Stimulated activated CD8-positive, alpha-beta memory T cell treated with anti-CD3 and anti-CD28 coated beads, Interleukin-12 subunit alpha, Interleukin-12 subunit beta, amount 100 ng/mL, for 1 hour (primary cell): Measurements from ENCODE around the gene LDAH.

ENCODE experiments used
- DNase-seq: peaks from one replicate; pipeline ENCODE4 v3.0.0-alpha.2; 2020; ENCODE audit warnings: low read depth

The LDAH gene

GRCh38 chr2:20652141-20652540 is 170.8 kb downstream of the LDAH start:
- no peak for DNase-seq

- DNase-seq = no peak
Observed at GRCh38 chr2:20651731-20652099, 171.2 kb downstream of the LDAH start.

DNA sequence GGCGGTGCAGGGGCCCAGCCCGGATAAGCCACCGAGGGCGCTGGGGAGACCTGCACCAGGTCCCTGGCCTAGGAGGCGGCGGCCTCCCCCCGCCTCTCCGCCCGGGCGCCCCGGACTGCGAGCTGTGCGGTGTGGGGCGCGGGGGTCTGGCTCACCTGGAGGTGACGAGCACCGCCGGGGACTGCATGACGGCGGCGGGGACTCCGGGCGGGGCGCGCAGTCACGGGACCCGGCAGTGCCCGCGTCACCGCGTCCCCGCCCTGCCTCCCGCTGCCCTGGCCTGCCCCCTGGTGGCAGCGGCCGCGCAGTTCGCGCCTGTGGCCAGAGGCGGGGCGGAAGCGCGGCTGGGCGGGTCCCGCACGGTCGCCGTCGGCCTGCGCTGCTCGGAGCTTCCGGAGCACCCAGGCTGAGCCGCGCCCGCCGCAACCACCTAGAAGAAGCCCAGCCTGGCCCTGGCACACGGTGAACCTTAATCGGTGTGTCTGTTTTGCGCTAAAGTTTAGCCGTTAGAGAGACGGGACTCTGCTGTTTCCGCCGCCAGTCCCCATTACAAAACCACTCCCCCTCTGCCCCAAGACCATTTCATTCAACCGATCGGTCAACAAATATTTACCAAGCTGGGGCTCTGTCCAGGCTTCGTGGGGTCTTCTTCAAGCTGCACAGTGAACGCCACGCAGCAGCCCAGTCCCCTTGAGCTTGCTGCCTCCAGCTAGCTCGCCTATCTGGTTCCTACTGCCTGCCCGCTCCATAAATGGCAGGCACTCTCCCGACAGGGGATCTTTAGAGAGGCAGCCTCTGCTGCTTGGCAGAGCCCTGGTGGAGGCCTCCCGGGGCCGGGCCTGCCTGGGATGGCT is 171.8 kb downstream of the LDAH start, which contains the start of gene HS1BP3:
TSS of gene HS1BP3 (minus strand) at position 222 of the 854 bp plus-strand sequence. CDS start at position 187, 35 bp downstream.
- peak; percentile 75 for DNase-seq

GRCh38 chr2:20650393-20650876 is 172.5 kb downstream of the LDAH start:
- DNase-seq = no peak

DNA sequence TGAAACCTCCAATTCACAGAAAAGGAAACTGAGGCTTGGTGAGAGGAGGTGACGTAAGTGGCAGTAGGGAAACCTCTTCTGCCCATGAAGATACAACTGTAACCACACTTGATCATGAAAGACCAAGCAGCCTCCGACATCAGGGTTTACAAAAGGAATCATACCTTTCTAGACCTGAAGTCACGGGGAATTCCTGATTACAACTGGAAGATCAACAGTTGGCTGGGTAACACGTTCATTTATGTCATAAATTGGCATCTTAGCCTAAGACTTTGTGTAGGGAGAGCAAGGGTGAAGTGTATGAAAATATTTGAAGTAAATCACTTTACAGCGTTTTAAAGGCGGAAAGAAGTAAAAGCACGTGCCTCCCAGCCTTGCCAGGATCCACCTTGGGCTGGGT is 172.9 kb downstream of the LDAH start:
- DNase-seq = no peak

GRCh38 chr2:20649576-20649975 is 173.3 kb downstream of the LDAH start:
- DNase-seq = no peak

GRCh38 chr2:20648831-20649230 is 174.1 kb downstream of the LDAH start:
- DNase-seq = no peak

DNA sequence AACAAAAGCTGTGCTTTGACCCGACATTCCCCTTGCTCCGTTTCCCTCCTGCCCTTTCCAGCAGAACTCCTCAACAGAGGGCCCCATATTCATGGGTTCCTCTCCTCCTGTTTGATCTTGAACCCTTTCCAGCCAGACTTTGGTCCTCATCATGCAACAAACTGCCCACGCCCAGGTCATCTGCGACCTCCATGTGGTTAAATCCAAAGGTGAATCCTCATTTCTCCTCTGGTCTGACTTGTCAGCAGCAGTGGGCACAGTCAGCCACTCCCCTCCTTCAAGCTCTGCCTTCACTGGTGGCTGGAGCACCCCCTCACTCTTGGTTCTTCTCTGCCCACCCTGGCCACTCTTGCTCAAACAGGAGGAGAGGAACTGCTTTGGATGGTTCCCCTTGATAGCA is 174.7 kb downstream of the LDAH start:
- DNase-seq = no peak

GRCh38 chr2:20647738-20648137 is 175.2 kb downstream of the LDAH start:
- no peak for DNase-seq

DNA sequence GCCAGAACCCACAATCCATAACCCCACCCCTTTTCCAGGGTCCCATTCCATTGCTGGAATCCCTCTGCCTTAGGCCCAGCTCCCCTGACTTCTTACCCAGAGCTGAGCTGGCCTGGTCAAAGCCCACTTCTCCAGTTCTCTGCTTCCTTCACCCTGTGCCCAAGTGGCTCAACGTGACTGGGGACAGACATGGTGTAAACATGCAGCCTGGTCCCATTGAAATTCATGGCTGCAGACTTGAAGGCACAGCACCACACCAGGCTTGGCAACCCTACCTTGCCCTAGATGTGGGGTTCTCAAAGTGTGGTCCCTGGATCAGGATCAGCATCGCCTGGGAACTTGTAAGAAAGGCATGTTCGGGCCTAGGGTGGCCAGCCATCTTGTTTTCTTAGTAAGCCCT is 175.7 kb downstream of the LDAH start:
- DNase-seq = no peak

- no peak for DNase-seq
Observed at GRCh38 chr2:20646446-20646845, 176.5 kb downstream of the LDAH start.

GRCh38 chr2:20645761-20646160 is 177.1 kb downstream of the LDAH start:
- no peak for DNase-seq

DNA sequence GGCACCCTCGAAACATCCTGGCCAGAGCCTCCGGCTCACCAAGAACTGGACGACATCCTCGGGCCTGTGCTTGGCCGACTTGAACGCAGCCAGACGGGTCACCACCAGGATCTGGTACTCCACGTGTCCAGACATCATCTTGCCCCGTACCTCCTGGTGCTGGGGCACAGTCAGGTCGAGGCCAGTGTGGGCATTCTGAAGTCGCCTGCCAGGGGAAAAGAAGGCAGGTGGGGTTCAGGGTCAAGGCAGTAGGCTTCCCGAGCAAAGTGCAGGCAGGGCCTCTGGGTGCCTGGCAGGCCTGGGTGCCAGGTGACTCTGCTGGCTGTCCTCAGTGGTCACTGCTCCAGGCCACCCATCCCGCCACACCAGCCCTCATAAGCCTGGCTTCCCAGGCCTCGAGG is 177.6 kb downstream of the LDAH start:
- no peak for DNase-seq

- no peak for DNase-seq
Observed at GRCh38 chr2:20643826-20644225, 179.1 kb downstream of the LDAH start.

GRCh38 chr2:20643060-20643459 is 179.8 kb downstream of the LDAH start:
- no peak for DNase-seq

DNA sequence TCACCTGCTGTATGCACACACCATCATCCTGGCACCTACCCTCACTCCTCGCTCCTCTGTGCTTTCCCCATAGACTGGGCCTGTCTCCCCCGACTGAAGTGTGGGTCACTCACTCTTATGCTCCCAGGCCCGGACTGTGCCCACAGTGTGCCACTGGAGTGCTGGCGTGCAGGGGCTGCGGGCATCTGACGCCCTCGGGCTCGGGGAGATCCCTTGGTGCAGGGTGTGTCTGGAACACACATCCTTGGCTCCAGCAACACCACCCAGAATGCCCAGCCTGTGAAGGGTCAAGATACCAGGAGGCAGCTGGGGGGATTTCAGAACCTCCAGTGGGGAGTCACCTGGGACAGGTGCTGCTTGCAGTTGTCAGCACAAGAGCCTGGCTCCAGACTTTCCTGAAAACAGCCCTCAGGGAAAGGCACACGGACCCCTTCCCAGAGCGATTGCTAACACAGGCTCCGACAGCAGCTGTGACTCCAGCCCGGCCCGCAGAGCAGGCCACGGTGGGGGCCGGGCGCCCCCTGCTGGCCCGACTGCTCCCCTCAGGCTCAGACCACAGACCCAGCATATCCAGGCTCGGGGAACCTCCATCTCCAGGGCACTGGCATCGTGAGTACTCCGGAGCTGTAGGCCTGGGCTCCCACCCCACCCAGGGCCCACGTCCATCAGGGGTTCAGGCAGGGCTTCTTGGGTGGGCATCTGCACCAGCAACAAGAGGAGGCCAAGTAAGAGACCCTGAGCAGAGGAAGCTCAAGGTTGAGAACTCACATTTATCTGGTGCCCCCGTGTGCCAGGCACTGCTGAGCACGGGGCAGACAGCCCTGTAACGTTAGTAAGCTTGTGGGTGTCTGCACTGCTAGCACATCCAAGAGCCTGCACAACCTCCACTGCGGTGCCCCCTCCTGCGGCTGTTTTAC is 180.6 kb downstream of the LDAH start:
- DNase-seq = peak; percentile 54

DNA sequence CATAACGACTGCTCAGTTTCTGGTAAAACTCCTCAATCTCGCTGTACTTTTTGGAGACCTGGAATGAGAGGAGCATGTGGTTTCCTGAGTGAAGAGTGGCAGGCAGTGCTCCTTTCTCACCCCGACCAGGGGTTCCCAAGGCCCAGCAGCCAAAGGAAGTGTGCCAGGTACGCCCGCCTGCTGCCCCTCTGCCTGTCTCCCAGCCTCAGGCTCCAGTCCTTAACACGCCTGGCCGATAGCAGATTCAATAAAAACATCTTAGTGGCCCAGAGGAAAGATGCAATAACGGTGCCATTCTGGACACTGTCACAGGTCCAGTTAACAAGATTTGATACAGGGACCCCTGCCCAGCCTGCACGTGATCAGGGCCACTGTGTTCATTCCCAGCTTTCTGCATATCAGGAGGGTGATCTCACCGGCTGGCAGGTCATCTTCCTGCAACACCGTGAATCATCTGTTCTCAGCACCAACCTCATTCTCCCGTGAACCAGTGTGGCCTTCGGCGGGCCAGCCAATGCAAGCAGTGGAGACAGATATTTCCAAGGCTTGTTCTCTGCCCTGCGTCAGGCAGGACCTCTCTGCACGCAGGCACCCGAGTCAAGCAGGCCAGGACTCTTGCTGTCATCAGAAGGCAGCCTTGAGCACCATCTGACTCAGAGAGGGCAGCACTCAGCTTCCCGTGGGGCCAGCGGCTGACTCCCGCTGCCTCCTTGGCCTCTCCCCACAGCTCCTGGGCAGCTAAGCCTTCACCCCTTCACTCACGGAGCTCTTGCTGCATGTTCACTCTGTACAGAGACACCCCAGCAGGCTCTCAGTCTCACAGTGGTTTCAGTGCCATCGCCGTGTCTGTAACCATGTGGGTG is 181.5 kb downstream of the LDAH start:
- no peak for DNase-seq

DNA sequence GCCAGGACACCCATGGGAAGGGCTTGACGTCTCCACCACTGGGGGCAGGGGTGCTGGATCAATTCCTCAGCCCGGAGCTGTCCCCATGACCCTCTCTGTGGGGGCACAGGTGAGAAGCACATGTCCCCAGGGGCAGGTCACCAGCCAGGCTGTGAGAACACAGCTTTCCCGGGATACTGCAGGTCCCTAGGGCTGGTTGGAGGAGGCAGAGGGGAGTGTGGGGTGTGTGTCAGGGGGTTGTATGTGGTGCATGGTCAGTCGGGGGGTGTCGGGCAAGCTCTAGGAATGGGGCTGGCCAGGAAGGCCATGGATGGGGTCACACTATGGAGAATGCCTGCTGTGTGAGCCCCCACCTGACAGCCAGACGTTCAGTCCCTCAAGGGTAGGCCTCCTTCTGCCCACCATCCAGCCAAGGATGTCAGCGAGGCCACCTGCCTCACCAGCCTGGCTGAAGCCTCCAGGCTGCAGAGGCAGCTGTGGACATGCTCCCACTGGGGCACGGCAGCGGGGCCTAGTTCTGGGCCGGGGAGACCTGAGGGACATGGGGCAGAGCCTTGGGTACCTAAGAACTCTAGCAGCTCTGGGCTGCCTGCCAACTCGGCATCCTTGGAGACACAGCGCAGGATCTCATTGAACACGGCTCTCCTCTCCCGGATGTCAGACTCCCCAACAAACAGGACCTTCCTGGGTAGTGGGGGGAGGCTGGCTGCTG is 182.3 kb downstream of the LDAH start:
- no peak for DNase-seq

DNA sequence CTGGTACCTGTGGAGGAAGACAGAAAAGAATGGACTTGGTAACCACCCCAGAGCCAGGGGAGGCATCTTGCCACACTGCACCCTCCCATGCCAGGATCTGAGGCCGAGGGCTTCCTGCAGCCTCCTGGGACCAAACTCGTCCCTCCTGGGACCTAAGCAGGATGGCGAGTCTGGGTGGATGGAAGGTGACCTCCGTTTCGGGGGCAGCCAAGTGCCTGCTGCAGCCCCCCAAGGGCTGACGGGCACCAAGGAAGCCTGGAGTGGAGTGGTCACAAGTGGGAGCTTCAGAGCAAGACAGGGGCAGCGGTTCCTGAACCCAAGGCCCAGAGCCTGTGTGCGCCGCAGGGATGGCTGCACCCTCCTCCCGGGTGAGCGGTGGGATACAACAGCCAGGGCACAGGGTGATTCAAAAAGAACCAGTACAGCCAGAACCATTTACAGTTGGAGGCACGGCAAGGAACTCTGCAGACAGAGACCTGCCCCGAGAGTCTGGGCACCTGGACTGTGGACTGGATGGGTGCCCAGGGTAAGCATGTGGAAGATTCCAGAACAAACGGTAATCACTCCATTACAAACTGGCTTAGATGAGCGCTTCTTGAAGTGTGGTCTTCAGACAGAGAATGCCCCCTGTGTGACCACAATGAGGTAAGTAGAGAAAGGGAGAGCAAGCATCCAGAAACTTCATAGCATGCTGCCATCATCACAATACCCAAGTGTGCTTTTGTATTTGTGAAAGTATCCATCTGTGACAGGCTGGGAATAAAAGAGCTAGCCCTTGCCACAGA is 184.1 kb downstream of the LDAH start:
- DNase-seq = no peak

DNA sequence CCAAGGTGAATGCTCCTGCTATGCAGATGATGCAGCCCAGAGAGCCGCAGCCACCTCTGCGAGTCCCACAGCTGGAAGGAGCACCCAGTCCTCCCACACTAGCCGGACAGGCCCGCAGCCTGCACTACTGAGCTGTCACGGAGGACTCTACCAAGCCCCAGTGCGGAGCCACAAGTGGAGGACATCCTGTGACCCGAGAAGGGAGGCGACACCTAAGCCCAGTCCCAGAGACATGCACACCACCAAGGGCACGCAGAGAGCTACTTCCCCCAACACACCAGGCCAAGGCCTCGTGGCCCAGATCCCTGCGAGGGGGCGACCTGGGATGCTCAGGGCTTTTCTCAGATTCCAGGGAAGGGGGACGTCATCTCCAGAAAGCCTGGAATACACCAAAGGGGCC is 184.9 kb downstream of the LDAH start:
- no peak for DNase-seq
